ENCODE results near the gene PPFIBP1. TPM values are rescaled to one million over a fixed set of nuclear protein-coding genes. Genes with fewer than 3 reads are reported as not detected.

The PPFIBP1 gene
- total RNA-seq, 2 donors from 2014 or later = 61.3 to 121 TPM

DNA sequence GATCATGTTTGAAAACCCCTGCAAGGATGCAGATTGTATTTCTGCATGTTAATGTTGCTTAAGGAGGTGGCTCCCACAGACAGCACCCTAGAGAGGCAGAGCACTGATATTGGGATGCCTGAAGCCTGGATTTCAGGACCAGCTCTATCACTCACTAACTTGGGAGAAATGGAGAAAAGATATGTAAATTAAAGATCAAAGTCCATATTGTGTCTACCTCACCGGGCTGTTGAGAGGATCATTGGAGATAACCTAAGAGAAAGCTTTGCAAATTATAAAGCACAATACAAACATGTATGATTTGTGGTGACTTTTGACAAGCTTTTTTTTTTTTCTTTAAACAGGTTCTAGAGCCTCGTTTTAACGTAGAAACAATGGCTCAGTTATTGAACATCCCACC is 164.7 kb downstream of the PPFIBP1 start:
- Histone ChIP-seq H3K4me1 (replicated peaks) (no peaks in the 10 kb centered on the region), H3K4me3 (no peak overlapping the region), H3K27me3 (replicated peaks; ENCODE audit: insufficient read depth) (no peaks in the 10 kb centered on the region), H3K27ac (no peak overlapping the region), H3K9me3 (no peaks in the 10 kb centered on the region), H3K36me3 (no peaks in the 10 kb centered on the region)
- intact Hi-C loops (cut with DNase I) = no loop called here
- DNase-seq (ENCODE audit: low spot score) = no peak
- 90% methylated on average over 3 of the region's 3 CpGs for WGBS
- TF ChIP-seq POLR2AphosphoS5 (IDR thresholded peaks at IDR 0.05) (no peak), POLR2A (IDR thresholded peaks at IDR 0.05) (no peak)
- TF ChIP-seq, protein P1, sequence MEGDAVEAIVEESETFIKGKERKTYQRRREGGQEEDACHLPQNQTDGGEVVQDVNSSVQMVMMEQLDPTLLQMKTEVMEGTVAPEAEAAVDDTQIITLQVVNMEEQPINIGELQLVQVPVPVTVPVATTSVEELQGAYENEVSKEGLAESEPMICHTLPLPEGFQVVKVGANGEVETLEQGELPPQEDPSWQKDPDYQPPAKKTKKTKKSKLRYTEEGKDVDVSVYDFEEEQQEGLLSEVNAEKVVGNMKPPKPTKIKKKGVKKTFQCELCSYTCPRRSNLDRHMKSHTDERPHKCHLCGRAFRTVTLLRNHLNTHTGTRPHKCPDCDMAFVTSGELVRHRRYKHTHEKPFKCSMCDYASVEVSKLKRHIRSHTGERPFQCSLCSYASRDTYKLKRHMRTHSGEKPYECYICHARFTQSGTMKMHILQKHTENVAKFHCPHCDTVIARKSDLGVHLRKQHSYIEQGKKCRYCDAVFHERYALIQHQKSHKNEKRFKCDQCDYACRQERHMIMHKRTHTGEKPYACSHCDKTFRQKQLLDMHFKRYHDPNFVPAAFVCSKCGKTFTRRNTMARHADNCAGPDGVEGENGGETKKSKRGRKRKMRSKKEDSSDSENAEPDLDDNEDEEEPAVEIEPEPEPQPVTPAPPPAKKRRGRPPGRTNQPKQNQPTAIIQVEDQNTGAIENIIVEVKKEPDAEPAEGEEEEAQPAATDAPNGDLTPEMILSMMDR (IDR thresholded peaks at IDR 0.05) = no peak

DNA sequence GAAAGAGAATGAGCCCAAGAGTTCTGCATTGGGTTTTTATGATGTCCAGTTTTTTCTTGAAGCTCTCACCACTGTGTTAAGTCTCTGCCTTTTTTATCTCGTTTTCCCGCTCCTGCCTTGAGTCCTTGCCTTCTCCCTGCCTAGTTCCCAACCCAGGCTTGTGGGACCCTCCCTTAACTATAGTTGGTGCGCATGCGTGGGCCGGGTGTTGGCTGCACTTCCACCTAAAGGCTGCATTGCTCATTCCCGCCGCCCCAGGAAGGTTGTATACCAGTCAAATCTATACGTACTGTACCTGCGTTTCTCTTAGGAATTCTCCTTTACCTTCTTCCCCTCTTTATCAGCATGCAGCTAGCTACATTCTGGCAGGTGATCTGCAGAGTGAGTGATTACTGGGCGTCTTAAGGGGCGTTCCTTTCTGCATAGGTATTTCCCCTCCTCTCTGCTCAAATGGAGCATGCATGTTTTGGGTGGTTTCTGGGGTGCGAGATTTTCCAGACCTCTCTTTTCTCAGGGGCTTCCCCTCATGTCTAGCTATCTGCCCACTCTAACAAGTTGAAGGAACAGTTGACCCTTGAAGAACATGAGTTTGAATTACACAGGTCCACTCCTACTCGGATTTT is 165.7 kb downstream of the PPFIBP1 start:
- WGBS = 94% methylated on average over 13 of the region's 13 CpGs
- H3K27me3 ChIP-seq (replicated peaks; ENCODE audit: insufficient read depth) = no peaks in the 10 kb centered on the region
- H3K27ac ChIP-seq = no peak overlapping the region
- H3K4me3 ChIP-seq = no peak overlapping the region
- H3K9me3 ChIP-seq = no peaks in the 10 kb centered on the region
- intact Hi-C loops (cut with DNase I) = no loop called here
- H3K4me1 ChIP-seq (replicated peaks) = no peaks in the 10 kb centered on the region
- H3K36me3 ChIP-seq = no peaks in the 10 kb centered on the region
- no peak for DNase-seq (ENCODE audit: low spot score)
- TF ChIP-seq POLR2AphosphoS5 (IDR thresholded peaks at IDR 0.05) = no peak
- TF ChIP-seq, protein P1 (IDR thresholded peaks at IDR 0.05) = no peak
- no peak for TF ChIP-seq POLR2A (IDR thresholded peaks at IDR 0.05)

DNA sequence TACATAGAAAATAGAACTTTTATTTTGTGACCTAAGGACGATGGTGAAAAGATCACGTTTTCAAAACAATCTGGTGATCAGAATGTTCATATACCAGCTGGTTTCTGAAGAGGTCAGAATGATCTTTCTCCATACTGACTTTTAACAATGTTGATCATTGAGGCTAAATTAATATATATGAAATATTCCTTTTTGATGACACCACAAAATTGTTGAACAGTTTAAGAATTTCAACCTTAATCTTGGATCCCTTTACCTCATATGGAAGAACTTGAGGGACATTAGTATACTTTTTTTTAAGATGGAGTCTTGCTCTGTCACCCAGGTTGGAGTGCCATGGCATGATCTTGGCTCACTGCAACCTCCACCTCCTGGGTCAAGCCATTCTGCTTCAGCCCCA is 169.4 kb downstream of the PPFIBP1 start:
- no peak overlapping the region for H3K4me3 ChIP-seq
- TF ChIP-seq, protein P1 (IDR thresholded peaks at IDR 0.05) = no peak
- TF ChIP-seq POLR2AphosphoS5 (IDR thresholded peaks at IDR 0.05) = no peak
- no peak for TF ChIP-seq POLR2A (IDR thresholded peaks at IDR 0.05)
- H3K36me3 ChIP-seq = no peaks in the 10 kb centered on the region
- H3K9me3 ChIP-seq = no peaks in the 10 kb centered on the region
- intact Hi-C loops (cut with DNase I) = no loop called here
- H3K27ac ChIP-seq = no peak overlapping the region
- H3K27me3 ChIP-seq (replicated peaks; ENCODE audit: insufficient read depth) = no peaks in the 10 kb centered on the region
- 88% methylated on average over 2 of the region's 2 CpGs for WGBS
- no peaks in the 10 kb centered on the region for H3K4me1 ChIP-seq (replicated peaks)
- DNase-seq (ENCODE audit: low spot score) = no peak

GRCh38 chr12:27695556-27696292 is 171.7 kb downstream of the PPFIBP1 start:
- Histone ChIP-seq H3K27ac (peak overlapping the region in 1 of 2 donors; percentile 6), H3K4me1 (replicated peaks) (no peaks in the 10 kb centered on the region), H3K36me3 (no peaks in the 10 kb centered on the region), H3K27me3 (replicated peaks; ENCODE audit: insufficient read depth) (no peaks in the 10 kb centered on the region), H3K9me3 (no peaks in the 10 kb centered on the region), H3K4me3 (no peak overlapping the region)
- TF ChIP-seq POLR2AphosphoS5 (IDR thresholded peaks at IDR 0.05) (no peak), POLR2A (IDR thresholded peaks at IDR 0.05) (no peak)
- TF ChIP-seq, protein P1 (IDR thresholded peaks at IDR 0.05) = no peak
- WGBS = 82% methylated on average over 6 of the region's 6 CpGs
- intact Hi-C loops (cut with DNase I) = no loop called here
- no peak for DNase-seq (ENCODE audit: low spot score)

GRCh38 chr12:27696293-27696652 is 172.3 kb downstream of the PPFIBP1 start, which contains the start of gene REP15:
TSS of gene REP15 (plus strand) at chr12:27696447. CDS start at chr12:27696563, 116 bp downstream.
- H3K27ac ChIP-seq = peak within 1 kb of the TSS in 1 of 2 donors; percentile 6
- H3K9me3 ChIP-seq = no peaks in the 10 kb centered on the region
- H3K36me3 ChIP-seq = no peaks in the 10 kb centered on the region
- no peak within 1 kb of the TSS for H3K4me3 ChIP-seq
- intact Hi-C loops (cut with DNase I) = no loop called here
- no peak for DNase-seq (ENCODE audit: low spot score)
- no peaks in the 10 kb centered on the region for H3K27me3 ChIP-seq (replicated peaks; ENCODE audit: insufficient read depth)
- 64% methylated on average over 5 of the region's 5 CpGs for WGBS
- TF ChIP-seq POLR2A (IDR thresholded peaks at IDR 0.05) = no peak
- TF ChIP-seq POLR2AphosphoS5 (IDR thresholded peaks at IDR 0.05) = peak; percentile 32
- TF ChIP-seq, protein P1 (IDR thresholded peaks at IDR 0.05) = no peak
- no peaks in the 10 kb centered on the region for H3K4me1 ChIP-seq (replicated peaks)

All from prostate gland (tissue), 2 donors.